MCF 10A (cell line): ENCODE data around the gene MAD1L1. TPM values are rescaled to one million over a fixed set of nuclear protein-coding genes. Genes with fewer than 3 reads are reported as not detected.

Experiments
- BruUV-seq: library from RNA; stranded (reverse); fragments of 400-500 nt; replicated peaks from 2 replicates; lab custom pipeline; 2021; lab: Mats Ljungman, UMichigan
- CTCF ChIA-PET: fragments of 300-600 bp; sonication (Branson Sonifier 250); formaldehyde crosslinking; extraction: SDS; loops from one replicate; lab custom pipeline; 2021; ENCODE audit warnings: antibody characterized with exemption, inconsistent platforms; lab: Yijun Ruan, JAX
- POLR2A ChIA-PET: fragments of 300-600, 350-650 bp; sonication (Branson Sonifier 250); formaldehyde crosslinking; extraction: SDS; loops from one replicate; lab custom pipeline; 2020; ENCODE audit warnings: antibody characterized with exemption, inconsistent platforms; lab: Yijun Ruan, JAX
- DNase-seq: peaks from one replicate; pipeline ENCODE4 v3.0.0-alpha.2; 2018; ENCODE audit not compliant: unreplicated experiment
- H3K27ac Mint-ChIP-seq: one replicate; pipeline ENCODE4 v1.8.0; 2022; ENCODE audit warnings: mild to moderate bottlenecking, low read depth, mixed read lengths; ENCODE audit not compliant: unreplicated experiment
- H3K27me3 Mint-ChIP-seq: one replicate; pipeline ENCODE4 v1.8.0; 2022; ENCODE audit warnings: mixed read lengths; ENCODE audit not compliant: insufficient read depth, unreplicated experiment
- H3K36me3 Mint-ChIP-seq: one replicate; pipeline ENCODE4 v1.8.0; 2022; ENCODE audit warnings: mild to moderate bottlenecking, moderate library complexity, mixed read lengths; ENCODE audit not compliant: insufficient read depth, unreplicated experiment
- H3K4me1 Mint-ChIP-seq: one replicate; pipeline ENCODE4 v1.8.0; 2022; ENCODE audit warnings: mixed read lengths; ENCODE audit not compliant: insufficient read depth, unreplicated experiment
- H3K4me3 Mint-ChIP-seq: one replicate; pipeline ENCODE4 v1.8.0; 2022; ENCODE audit warnings: mild to moderate bottlenecking, moderate library complexity, mixed read lengths; ENCODE audit not compliant: unreplicated experiment
- H3K9me3 Mint-ChIP-seq: one replicate; pipeline ENCODE4 v1.8.0; 2022; ENCODE audit warnings: mixed read lengths; ENCODE audit not compliant: unreplicated experiment
- intact Hi-C: fragments of 100-400 bp; cut with micrococcal nuclease; formaldehyde crosslinking; loops from 2 replicates; pipeline ENCODE4 v1.14.1; 2022
- total RNA-seq: library from RNA; stranded (reverse); gene quantifications from 2 replicates; pipeline ENCODE4 v1.2.3, GENCODE V29; 2022
- TF ChIP-seq, protein P1 (sequence below): fragments of 200-600 bp; IDR thresholded peaks from one replicate; pipeline ENCODE4 v1.8.0; 2022; ENCODE audit warnings: antibody characterized with exemption, mild to moderate bottlenecking; ENCODE audit not compliant: unreplicated experiment

MAD1L1 gene
- total RNA-seq, 1 experiment from 2014 or later = 25.2 TPM

- no peak overlapping the region for H3K27ac Mint-ChIP-seq
- ChIA-PET POLR2A (no interaction called here), CTCF (no interaction called here)
- no peaks in the 10 kb centered on the region for H3K27me3 Mint-ChIP-seq
- no peak for DNase-seq
- TF ChIP-seq, protein P1, sequence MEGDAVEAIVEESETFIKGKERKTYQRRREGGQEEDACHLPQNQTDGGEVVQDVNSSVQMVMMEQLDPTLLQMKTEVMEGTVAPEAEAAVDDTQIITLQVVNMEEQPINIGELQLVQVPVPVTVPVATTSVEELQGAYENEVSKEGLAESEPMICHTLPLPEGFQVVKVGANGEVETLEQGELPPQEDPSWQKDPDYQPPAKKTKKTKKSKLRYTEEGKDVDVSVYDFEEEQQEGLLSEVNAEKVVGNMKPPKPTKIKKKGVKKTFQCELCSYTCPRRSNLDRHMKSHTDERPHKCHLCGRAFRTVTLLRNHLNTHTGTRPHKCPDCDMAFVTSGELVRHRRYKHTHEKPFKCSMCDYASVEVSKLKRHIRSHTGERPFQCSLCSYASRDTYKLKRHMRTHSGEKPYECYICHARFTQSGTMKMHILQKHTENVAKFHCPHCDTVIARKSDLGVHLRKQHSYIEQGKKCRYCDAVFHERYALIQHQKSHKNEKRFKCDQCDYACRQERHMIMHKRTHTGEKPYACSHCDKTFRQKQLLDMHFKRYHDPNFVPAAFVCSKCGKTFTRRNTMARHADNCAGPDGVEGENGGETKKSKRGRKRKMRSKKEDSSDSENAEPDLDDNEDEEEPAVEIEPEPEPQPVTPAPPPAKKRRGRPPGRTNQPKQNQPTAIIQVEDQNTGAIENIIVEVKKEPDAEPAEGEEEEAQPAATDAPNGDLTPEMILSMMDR = no peak
- BruUV-seq = no TSS peak
- no peak overlapping the region for H3K4me3 Mint-ChIP-seq
- H3K4me1 Mint-ChIP-seq = no peaks in the 10 kb centered on the region
- peaks cover under 1% of the 10 kb centered on the region for H3K9me3 Mint-ChIP-seq
- H3K36me3 Mint-ChIP-seq = no peaks in the 10 kb centered on the region
- intact Hi-C loops = no loop called here
Measured at GRCh38 chr7:1872191-1873069, 360.3 kb downstream of the MAD1L1 start.

DNA sequence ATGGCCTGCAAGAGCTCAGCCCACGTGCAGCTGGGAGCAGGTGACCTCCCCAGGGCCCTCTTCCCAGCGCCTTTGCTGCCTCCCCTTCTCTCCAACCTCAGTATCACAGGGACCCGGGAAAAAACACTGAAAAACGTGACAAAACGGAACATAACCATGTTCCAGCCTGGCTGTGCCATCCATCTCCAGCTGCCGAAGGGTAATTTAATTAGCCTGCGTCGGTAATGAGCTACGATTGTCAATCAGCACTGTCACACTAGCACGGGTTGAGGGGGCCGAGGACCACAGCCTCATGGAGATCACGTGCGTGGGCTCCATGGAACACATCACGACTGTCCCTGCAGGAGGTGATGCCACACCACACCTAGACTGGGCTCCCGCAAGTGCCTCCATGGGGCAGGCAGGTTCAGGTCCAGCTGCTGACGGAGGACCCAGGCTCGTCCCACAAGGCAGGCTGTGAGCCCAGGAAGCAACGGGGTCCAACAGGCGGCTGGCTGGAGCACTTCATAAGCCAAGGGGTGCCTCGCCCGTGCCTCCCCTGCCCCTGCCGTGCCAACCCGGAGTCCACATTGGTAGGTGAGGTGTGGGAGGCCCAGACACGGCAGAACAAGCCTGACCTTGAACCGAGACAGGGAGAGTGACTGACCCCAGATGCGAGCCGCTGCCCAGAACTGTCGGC is 363.2 kb downstream of the MAD1L1 start:
- no peak for DNase-seq
- ChIA-PET POLR2A (no interaction called here), CTCF (interaction anchor here (0.6 kb wide), 1 partner anchor 394 kb away, joined by 3 read pairs; no protein-coding TSS in a partner anchor)
- no peak overlapping the region for H3K27ac Mint-ChIP-seq
- H3K9me3 Mint-ChIP-seq = no peaks in the 10 kb centered on the region
- BruUV-seq = no TSS peak
- H3K4me1 Mint-ChIP-seq = no peaks in the 10 kb centered on the region
- TF ChIP-seq, protein P1 = no peak
- intact Hi-C loops = no loop called here
- no peak overlapping the region for H3K4me3 Mint-ChIP-seq
- no peaks in the 10 kb centered on the region for H3K27me3 Mint-ChIP-seq
- H3K36me3 Mint-ChIP-seq = no peaks in the 10 kb centered on the region

DNA sequence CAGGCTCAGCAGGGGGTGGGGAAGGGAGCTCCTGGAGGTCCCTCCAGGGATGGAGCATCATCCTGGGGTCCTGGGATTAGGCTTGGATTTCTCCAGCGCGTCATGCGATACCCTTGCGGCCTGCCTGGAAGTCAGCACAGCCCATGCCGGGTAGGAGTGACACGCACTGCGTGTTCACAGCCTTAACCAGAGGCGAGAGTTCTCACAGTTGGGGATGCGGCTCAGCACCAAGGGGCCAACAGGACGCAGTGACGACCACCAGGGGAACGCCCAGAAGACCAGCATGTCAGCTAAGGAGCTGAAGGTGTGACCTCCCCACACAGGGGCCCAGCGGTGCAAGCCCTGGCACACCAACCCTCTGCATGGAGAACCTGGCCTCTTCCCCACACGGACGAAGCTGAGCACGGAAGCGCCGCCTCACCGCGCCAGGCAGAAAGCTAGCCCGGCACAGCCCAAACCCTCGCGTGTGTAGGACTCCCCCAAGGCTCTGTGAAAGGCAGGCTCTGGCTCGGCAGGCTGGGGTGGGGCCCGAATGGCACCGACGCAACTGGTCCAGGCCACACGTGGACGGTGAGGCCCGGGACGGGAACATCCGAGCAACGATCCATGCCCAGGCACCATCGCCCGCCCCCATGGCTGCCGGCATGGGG is 364.1 kb downstream of the MAD1L1 start:
- no peaks in the 10 kb centered on the region for H3K4me1 Mint-ChIP-seq
- BruUV-seq = no TSS peak
- no peaks in the 10 kb centered on the region for H3K9me3 Mint-ChIP-seq
- H3K27me3 Mint-ChIP-seq = no peaks in the 10 kb centered on the region
- ChIA-PET CTCF (no interaction called here), POLR2A (no interaction called here)
- DNase-seq = no peak
- no peak overlapping the region for H3K4me3 Mint-ChIP-seq
- intact Hi-C loops = no loop called here
- no peak overlapping the region for H3K27ac Mint-ChIP-seq
- TF ChIP-seq, protein P1 = no peak
- no peaks in the 10 kb centered on the region for H3K36me3 Mint-ChIP-seq
